Loucy (cell line): ENCODE measurements around the gene PGS1.

Source experiments
- EZH2phosphoT487 ChIP-seq: fragments of 200-600 bp; IDR thresholded peaks from 2 replicates; pipeline ENCODE4 v1.6.1; 2018; ENCODE audit warnings: antibody characterized with exemption, mild to moderate bottlenecking, moderate library complexity, borderline replicate concordance
- TF ChIP-seq, protein P1 (sequence below): fragments of 200-600 bp; sonication (generic); conservative IDR thresholded peaks from 2 replicates; pipeline ENCODE4 v1.5.1; 2014; ENCODE audit warnings: mild to moderate bottlenecking, antibody characterized with exemption, low read length

DNA sequence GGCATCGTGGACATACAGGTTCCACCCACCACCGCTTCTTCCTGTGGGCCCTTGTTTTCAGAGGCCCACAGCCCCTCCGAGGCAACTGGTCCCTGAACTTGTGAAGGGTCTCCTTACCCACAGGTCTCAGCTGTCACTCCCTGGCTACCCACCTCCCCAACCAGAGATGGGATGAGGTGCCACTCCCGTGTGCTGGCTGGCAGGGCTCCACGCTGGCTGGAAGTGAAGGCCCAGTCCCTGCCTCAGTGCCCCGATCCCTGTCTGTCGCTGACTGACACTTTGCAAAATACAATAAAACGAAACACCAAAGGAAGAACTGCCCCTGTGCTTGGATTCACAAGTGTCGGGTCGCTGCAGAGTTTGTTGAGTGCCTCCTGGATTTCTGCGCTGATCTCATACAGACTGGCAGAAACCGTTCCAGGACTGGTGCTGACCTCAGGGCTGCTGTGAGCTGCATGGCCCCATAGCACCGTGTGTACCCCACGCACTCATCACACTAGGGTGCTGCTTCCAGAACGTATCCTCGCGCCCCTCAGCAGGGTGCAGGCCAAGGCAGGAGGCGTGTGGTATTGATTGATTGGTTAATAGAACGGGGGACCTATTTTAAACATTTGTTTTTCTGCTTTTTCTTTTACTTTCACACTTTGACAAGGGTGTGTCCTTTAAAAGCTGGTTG is 57.0 kb downstream of the PGS1 start:
- TF ChIP-seq, protein P1, sequence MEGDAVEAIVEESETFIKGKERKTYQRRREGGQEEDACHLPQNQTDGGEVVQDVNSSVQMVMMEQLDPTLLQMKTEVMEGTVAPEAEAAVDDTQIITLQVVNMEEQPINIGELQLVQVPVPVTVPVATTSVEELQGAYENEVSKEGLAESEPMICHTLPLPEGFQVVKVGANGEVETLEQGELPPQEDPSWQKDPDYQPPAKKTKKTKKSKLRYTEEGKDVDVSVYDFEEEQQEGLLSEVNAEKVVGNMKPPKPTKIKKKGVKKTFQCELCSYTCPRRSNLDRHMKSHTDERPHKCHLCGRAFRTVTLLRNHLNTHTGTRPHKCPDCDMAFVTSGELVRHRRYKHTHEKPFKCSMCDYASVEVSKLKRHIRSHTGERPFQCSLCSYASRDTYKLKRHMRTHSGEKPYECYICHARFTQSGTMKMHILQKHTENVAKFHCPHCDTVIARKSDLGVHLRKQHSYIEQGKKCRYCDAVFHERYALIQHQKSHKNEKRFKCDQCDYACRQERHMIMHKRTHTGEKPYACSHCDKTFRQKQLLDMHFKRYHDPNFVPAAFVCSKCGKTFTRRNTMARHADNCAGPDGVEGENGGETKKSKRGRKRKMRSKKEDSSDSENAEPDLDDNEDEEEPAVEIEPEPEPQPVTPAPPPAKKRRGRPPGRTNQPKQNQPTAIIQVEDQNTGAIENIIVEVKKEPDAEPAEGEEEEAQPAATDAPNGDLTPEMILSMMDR = no peak
- no peak for TF ChIP-seq EZH2phosphoT487
